SU-DHL-6 (cell line): ENCODE data around the gene ZG16B.

Source experiments
- H2AFZ ChIP-seq: fragments of 200-600 bp; sonication (generic); 2 replicates; pipeline ENCODE4 v1.6.1; 2014; ENCODE audit warnings: low read depth, mild to moderate bottlenecking, moderate library complexity, mixed read lengths, antibody characterized with exemption, low read length; ENCODE audit not compliant: severe bottlenecking
- H3F3A ChIP-seq: fragments of 200-600 bp; shearing (Covaris generic); 2 replicates; pipeline ENCODE4 v1.6.0; 2016; ENCODE audit warnings: antibody characterized with exemption, mild to moderate bottlenecking; ENCODE audit not compliant: insufficient read depth
- H3K27ac ChIP-seq: fragments of 200-600 bp; sonication (generic); 2 replicates; pipeline ENCODE4 v1.5.1; 2016; ENCODE audit warnings: low read depth, mild to moderate bottlenecking, low read length, moderate library complexity, mixed read lengths
- H3K27me3 ChIP-seq: fragments of 200-600 bp; sonication (generic), shearing (Covaris generic); 2 replicates; pipeline ENCODE4 v1.6.0; 2014; ENCODE audit warnings: mild to moderate bottlenecking, low read length
- H3K36me3 ChIP-seq: fragments of 200-600 bp; sonication (generic); 2 replicates; pipeline ENCODE4 v1.6.1; 2014; ENCODE audit warnings: mild to moderate bottlenecking, low read length, mixed read lengths
- H3K4me2 ChIP-seq: fragments of 300-600, 200-600 bp; shearing (Covaris generic), sonication (generic); 2 replicates; pipeline ENCODE4 v1.6.0; 2014; ENCODE audit warnings: low read length, low read depth, mild to moderate bottlenecking; ENCODE audit not compliant: poor library complexity, severe bottlenecking
- H3K4me3 ChIP-seq: fragments of 200-600 bp; sonication (generic); 2 replicates; pipeline ENCODE4 v1.5.1; 2014; ENCODE audit warnings: antibody characterized with exemption, low read length, mild to moderate bottlenecking, mixed read lengths; ENCODE audit not compliant: insufficient read depth, poor library complexity, severe bottlenecking
- H3K79me2 ChIP-seq: fragments of 200-600 bp; sonication (generic); 2 replicates; pipeline ENCODE4 v1.6.1; 2014; ENCODE audit warnings: mild to moderate bottlenecking, low read length, moderate library complexity; ENCODE audit not compliant: insufficient read depth
- H3K9ac ChIP-seq: fragments of 200-600 bp; sonication (generic); 2 replicates; pipeline ENCODE4 v1.7.0; 2014; ENCODE audit warnings: mild to moderate bottlenecking, low read length
- H3K9me2 ChIP-seq: fragments of 200-600 bp; sonication (generic); replicated peaks from 2 replicates; pipeline ENCODE4 v1.6.1; 2014; ENCODE audit warnings: low read length; ENCODE audit not compliant: insufficient read depth
- H3K9me3 ChIP-seq: fragments of 200-600 bp; sonication (generic); 2 replicates; pipeline ENCODE4 v1.6.1; 2014; ENCODE audit warnings: low read length, mixed read lengths; ENCODE audit not compliant: insufficient read depth
- H4K20me1 ChIP-seq: fragments of 200-600 bp; sonication (generic); 2 replicates; pipeline ENCODE4 v1.6.1; 2014; ENCODE audit warnings: low read depth, mild to moderate bottlenecking, antibody characterized with exemption, low read length, moderate library complexity, mixed read lengths
- EZH2phosphoT487 ChIP-seq: fragments of 200-600 bp; sonication (generic), shearing (Covaris generic); conservative IDR thresholded peaks from 2 replicates; pipeline ENCODE4 v1.6.1; 2018; ENCODE audit warnings: mild to moderate bottlenecking, antibody characterized with exemption, low read length, moderate library complexity, mixed read lengths
- TF ChIP-seq, protein P1 (sequence below): fragments of 200-600 bp; sonication (generic); IDR thresholded peaks from one replicate; pipeline ENCODE4 v1.5.1; 2017; ENCODE audit warnings: antibody characterized with exemption, mild to moderate bottlenecking, low read length, moderate library complexity; ENCODE audit not compliant: insufficient read depth, poor library complexity, severe bottlenecking

Gene ZG16B

DNA sequence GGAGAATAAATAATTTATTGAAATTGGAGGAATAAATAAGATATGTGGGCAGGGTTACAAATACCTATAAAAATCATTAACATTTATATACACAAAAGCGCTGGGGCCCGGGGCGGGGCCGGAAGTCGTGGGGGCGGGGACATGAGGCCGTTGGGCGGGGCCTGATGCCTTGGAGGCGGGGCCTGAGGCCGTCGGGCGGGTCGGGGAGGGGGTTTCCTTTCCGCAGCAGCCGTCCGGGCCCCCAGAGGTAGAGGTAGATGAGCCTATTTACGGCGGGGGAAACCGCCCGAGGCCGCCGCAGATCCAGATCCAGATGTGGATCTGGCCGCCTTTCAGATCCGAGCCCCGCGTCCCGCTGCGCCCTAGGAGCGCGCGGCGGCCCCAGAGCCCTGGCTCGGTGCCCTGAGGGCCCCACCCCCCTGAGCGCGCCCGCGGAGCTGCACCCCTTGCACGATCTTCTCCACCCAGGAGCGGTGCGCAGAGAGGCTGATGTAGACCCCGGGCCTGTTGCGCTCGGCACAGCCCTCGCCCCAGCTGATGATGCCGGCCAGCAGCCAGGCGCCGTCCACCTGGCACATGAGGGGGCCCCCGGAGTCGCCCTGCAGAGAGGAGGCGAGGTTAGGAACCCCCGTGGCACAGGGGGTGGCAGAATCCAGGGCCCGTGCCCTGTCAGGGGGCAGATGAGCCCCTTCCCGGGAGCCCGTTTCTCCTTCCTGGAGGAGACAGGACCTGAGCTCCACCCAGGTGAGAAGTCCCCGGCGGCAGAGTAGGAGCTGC, 22.8 kb downstream of the ZG16B start:
- Histone ChIP-seq H2AFZ (no peak overlapping the region), H3K9me2 (no peaks in the 10 kb centered on the region), H3F3A (no peaks in the 10 kb centered on the region), H3K79me2 (no peaks in the 10 kb centered on the region), H3K27ac (no peak overlapping the region), H3K4me3 (no peak overlapping the region), H3K4me2 (no peak overlapping the region), H3K9ac (no peak overlapping the region), H3K36me3 (no peaks in the 10 kb centered on the region), H3K9me3 (no peaks in the 10 kb centered on the region), H3K27me3 (no peaks in the 10 kb centered on the region), H4K20me1 (no peaks in the 10 kb centered on the region)
- TF ChIP-seq, protein P1, sequence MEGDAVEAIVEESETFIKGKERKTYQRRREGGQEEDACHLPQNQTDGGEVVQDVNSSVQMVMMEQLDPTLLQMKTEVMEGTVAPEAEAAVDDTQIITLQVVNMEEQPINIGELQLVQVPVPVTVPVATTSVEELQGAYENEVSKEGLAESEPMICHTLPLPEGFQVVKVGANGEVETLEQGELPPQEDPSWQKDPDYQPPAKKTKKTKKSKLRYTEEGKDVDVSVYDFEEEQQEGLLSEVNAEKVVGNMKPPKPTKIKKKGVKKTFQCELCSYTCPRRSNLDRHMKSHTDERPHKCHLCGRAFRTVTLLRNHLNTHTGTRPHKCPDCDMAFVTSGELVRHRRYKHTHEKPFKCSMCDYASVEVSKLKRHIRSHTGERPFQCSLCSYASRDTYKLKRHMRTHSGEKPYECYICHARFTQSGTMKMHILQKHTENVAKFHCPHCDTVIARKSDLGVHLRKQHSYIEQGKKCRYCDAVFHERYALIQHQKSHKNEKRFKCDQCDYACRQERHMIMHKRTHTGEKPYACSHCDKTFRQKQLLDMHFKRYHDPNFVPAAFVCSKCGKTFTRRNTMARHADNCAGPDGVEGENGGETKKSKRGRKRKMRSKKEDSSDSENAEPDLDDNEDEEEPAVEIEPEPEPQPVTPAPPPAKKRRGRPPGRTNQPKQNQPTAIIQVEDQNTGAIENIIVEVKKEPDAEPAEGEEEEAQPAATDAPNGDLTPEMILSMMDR = no peak

DNA sequence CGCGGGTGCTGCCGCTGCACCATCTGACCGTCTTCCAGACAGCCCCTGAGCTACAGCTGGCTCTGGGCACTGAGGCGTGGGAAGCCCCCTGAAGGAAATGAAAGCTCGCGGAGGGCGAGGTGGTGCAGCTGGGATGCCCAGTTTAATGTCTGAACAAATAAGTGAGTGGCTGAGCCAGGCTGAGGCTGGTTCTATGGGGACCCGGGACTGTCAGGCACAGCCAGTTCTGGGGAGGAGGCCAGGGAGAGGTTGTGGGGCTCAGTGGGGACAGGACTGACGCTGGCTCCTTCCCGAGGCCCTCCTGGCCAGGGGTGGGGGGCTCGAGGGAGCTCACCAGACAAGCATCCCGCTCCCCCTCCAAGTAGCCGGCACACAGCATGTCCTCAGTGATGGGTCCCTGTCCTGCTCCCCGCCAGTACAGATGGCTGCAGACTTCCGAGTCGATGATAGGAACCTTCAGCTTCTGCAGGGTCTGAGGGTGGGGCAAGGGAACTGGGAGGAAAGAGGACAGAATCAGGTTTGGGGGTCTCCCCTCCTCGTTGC, 23.5 kb downstream of the ZG16B start:
- no peaks in the 10 kb centered on the region for H3K79me2 ChIP-seq
- TF ChIP-seq EZH2phosphoT487 = no peak
- TF ChIP-seq, protein P1 = no peak
- H3F3A ChIP-seq = no peaks in the 10 kb centered on the region
- no peak overlapping the region for H2AFZ ChIP-seq
- no peaks in the 10 kb centered on the region for H3K27me3 ChIP-seq
- no peak overlapping the region for H3K9ac ChIP-seq
- no peak overlapping the region for H3K4me2 ChIP-seq
- H4K20me1 ChIP-seq = no peaks in the 10 kb centered on the region
- no peak overlapping the region for H3K4me3 ChIP-seq
- H3K36me3 ChIP-seq = no peaks in the 10 kb centered on the region
- no peaks in the 10 kb centered on the region for H3K9me2 ChIP-seq
- H3K27ac ChIP-seq = no peak overlapping the region
- H3K9me3 ChIP-seq = no peaks in the 10 kb centered on the region

DNA sequence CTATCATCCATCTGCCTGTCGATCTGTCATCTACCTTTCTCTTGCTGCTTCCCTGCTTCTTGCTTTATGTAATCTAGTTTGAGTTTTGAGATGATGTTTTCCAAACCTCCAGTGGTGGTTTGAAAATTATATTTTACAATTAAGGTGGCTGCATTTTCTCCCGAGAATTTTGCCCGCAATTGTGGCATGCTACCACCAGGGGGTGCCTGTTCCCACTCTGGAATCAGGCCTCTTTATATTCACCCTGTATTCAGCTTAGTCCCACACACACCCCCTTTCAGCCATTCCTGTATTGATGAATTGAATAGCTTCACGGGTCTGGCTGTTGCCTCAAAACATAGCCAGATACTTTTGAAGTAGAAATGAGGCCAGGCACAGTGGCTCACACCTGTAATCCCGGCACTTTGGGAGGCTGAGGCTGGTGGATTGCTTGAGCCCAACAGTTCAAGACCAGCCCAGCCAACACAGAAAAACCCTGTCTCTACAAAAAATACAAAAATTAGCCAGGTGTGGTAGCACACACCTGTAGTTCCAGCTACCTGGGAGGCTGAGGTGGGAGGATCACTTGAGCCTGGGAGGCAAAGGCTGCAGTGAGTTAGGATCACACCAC, 24.7 kb downstream of the ZG16B start:
- no peak overlapping the region for H3K27ac ChIP-seq
- no peaks in the 10 kb centered on the region for H3K36me3 ChIP-seq
- H3K4me3 ChIP-seq = no peak overlapping the region
- TF ChIP-seq, protein P1 = peak; percentile 91
- TF ChIP-seq EZH2phosphoT487 = no peak
- H3K9me3 ChIP-seq = no peaks in the 10 kb centered on the region
- H3K9ac ChIP-seq = no peak overlapping the region
- H3F3A ChIP-seq = no peaks in the 10 kb centered on the region
- H3K9me2 ChIP-seq = no peaks in the 10 kb centered on the region
- no peak overlapping the region for H3K4me2 ChIP-seq
- no peaks in the 10 kb centered on the region for H3K79me2 ChIP-seq
- H2AFZ ChIP-seq = no peak overlapping the region
- no peaks in the 10 kb centered on the region for H4K20me1 ChIP-seq
- H3K27me3 ChIP-seq = no peaks in the 10 kb centered on the region
